Stromal cell of bone marrow (primary cell): Measurements from ENCODE around the gene ARVCF.

Source experiments
- DNase-seq: peaks from one replicate; pipeline ENCODE4 v3.0.0-alpha.2; 2012; ENCODE audit warnings: low read depth

Gene ARVCF

GRCh38 chr22:19961868-19962245, 54.8 kb downstream of the ARVCF start:
- DNase-seq: no peak

- no peak for DNase-seq
Observed at GRCh38 chr22:19961201-19961580, 55.4 kb downstream of the ARVCF start.

GRCh38 chr22:19960491-19961200, 56.0 kb downstream of the ARVCF start:
- no peak for DNase-seq

GRCh38 chr22:19959587-19960490, 56.8 kb downstream of the ARVCF start:
- DNase-seq: no peak

GRCh38 chr22:19959043-19959586, 57.5 kb downstream of the ARVCF start:
- DNase-seq: no peak

GRCh38 chr22:19958083-19959042, 58.3 kb downstream of the ARVCF start:
- DNase-seq: no peak

GRCh38 chr22:19957445-19957844, 59.2 kb downstream of the ARVCF start:
- DNase-seq: no peak

GRCh38 chr22:19955241-19956128, 61.1 kb downstream of the ARVCF start:
- no peak for DNase-seq

GRCh38 chr22:19951346-19951745, 65.3 kb downstream of the ARVCF start:
- DNase-seq: no peak

GRCh38 chr22:19948057-19948760, 68.4 kb downstream of the ARVCF start:
- DNase-seq: no peak

GRCh38 chr22:19943082-19944026, 73.3 kb downstream of the ARVCF start:
- DNase-seq: peak; percentile 77

- DNase-seq: peak; percentile 69
Observed at GRCh38 chr22:19942157-19943081, 74.2 kb downstream of the ARVCF start.

- peak; percentile 35 for DNase-seq
Observed at GRCh38 chr22:19941365-19942082, 75.1 kb downstream of the ARVCF start, which contains the start of the genes COMT and TXNRD2. Gene COMT, plus strand, starts transcription at chr22:19941772. Its CDS starts 20,755 bp downstream, at chr22:19962527. Gene TXNRD2, minus strand, starts transcription at chr22:19941818. Its CDS starts 15 bp downstream, at chr22:19941803.

- no peak for DNase-seq
Observed at GRCh38 chr22:19940536-19941364, 75.9 kb downstream of the ARVCF start.

- DNase-seq: no peak
Observed at GRCh38 chr22:19937616-19938473, 78.8 kb downstream of the ARVCF start.
